Measurements from ENCODE around the gene SERF1A.
"Not testable (repeated sequence)": the region's sequence is repeated elsewhere in the genome, so short reads cannot be mapped to it uniquely, and the experiment has no call there.

DNA sequence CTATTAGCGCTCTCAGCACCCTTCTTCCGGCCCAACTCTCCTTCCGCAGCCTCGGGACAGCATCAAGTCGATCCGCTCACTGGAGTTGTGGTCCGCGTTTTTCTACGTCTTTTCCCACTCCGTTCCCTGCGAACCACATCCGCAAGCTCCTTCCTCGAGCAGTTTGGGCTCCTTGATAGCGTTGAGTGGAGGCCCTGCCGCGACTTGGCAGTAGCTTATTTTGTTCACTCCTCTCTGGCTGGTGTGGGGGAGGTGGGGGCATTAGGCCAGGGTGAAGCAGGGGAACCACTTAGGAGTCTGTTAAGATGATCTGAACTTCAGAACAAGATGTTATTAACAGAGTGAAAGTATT is 24.7 kb downstream of the SERF1A start:
- not testable (repeated sequence) for TF ChIP-seq POLR2A (IDR thresholded peaks at IDR 0.05)
- TF ChIP-seq, protein P1, sequence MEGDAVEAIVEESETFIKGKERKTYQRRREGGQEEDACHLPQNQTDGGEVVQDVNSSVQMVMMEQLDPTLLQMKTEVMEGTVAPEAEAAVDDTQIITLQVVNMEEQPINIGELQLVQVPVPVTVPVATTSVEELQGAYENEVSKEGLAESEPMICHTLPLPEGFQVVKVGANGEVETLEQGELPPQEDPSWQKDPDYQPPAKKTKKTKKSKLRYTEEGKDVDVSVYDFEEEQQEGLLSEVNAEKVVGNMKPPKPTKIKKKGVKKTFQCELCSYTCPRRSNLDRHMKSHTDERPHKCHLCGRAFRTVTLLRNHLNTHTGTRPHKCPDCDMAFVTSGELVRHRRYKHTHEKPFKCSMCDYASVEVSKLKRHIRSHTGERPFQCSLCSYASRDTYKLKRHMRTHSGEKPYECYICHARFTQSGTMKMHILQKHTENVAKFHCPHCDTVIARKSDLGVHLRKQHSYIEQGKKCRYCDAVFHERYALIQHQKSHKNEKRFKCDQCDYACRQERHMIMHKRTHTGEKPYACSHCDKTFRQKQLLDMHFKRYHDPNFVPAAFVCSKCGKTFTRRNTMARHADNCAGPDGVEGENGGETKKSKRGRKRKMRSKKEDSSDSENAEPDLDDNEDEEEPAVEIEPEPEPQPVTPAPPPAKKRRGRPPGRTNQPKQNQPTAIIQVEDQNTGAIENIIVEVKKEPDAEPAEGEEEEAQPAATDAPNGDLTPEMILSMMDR (IDR thresholded peaks at IDR 0.05), result not testable (repeated sequence)
